Ishikawa (cell line): ENCODE data around the gene ORM2.

Experiments
- CEBPB ChIP-seq: IDR thresholded peaks from 2 replicates; pipeline ENCODE4 v1.6.1; 2012
- CREB1 ChIP-seq: IDR thresholded peaks from 2 replicates; pipeline ENCODE4 v1.6.1; 2012; ENCODE audit warnings: low read depth
- EGR1 ChIP-seq: IDR thresholded peaks from 2 replicates; pipeline ENCODE4 v1.6.1; 2012
- EP300 ChIP-seq: IDR thresholded peaks from 2 replicates; pipeline ENCODE4 v1.6.1; 2012; ENCODE audit warnings: borderline replicate concordance
- FOXM1 ChIP-seq: IDR thresholded peaks from 2 replicates; pipeline ENCODE4 v1.6.1; 2012; ENCODE audit warnings: low read depth, borderline replicate concordance
- NFIC ChIP-seq: IDR thresholded peaks from 2 replicates; pipeline ENCODE4 v1.6.1; 2012
- RAD21 ChIP-seq: IDR thresholded peaks from 2 replicates; pipeline ENCODE4 v1.6.1; 2012; ENCODE audit warnings: low read depth
- TAF1 ChIP-seq: IDR thresholded peaks from 2 replicates; pipeline ENCODE4 v1.6.1; 2012; ENCODE audit warnings: low read depth, mild to moderate bottlenecking
- TCF12 ChIP-seq: IDR thresholded peaks from 2 replicates; pipeline ENCODE4 v1.6.1; 2012; ENCODE audit warnings: low read depth
- TEAD4 ChIP-seq: IDR thresholded peaks from 2 replicates; pipeline ENCODE4 v1.6.1; 2012
- YY1 ChIP-seq: IDR thresholded peaks from 2 replicates; pipeline ENCODE4 v1.6.1; 2012; ENCODE audit warnings: low read depth
- ZBTB7A ChIP-seq: IDR thresholded peaks from 2 replicates; pipeline ENCODE4 v1.6.1; 2012; ENCODE audit warnings: low read depth
- TF ChIP-seq, protein P1 (sequence below): IDR thresholded peaks from 2 replicates; pipeline ENCODE4 v1.6.1; 2012
- TF ChIP-seq, protein P2 (sequence below): IDR thresholded peaks from 2 replicates; pipeline ENCODE4 v1.6.1; 2012; ENCODE audit warnings: low read depth, mild to moderate bottlenecking
- TF ChIP-seq, protein P3 (sequence below): IDR thresholded peaks from 2 replicates; pipeline ENCODE4 v1.6.1; 2012

The ORM2 gene

DNA sequence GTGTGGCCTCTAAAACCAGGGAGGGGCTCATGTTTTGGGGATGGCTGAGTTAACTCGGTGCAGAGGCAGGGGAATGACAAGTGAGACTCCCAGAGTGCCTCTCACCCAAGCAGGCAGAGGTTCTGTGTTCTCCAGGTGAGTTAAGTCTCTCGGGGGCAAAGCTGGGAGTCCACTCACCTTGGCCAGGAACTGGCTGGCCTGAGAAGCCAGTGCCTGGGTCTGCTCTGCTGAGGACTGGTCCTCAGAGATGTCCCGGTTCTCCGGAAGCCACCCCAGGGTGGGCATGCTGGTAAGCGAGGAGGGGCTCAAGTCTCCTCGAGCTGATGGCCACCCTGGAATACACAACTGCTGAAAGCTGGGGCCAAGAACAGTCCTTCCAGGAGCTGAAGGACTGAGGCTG, 37.7 kb downstream of the ORM2 start:
- TF ChIP-seq TAF1 = no peak
- TF ChIP-seq TEAD4 = no peak
- no peak for TF ChIP-seq EGR1
- TF ChIP-seq, protein P1, sequence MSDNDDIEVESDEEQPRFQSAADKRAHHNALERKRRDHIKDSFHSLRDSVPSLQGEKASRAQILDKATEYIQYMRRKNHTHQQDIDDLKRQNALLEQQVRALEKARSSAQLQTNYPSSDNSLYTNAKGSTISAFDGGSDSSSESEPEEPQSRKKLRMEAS = no peak
- TF ChIP-seq FOXM1 = no peak
- TF ChIP-seq, protein P2, sequence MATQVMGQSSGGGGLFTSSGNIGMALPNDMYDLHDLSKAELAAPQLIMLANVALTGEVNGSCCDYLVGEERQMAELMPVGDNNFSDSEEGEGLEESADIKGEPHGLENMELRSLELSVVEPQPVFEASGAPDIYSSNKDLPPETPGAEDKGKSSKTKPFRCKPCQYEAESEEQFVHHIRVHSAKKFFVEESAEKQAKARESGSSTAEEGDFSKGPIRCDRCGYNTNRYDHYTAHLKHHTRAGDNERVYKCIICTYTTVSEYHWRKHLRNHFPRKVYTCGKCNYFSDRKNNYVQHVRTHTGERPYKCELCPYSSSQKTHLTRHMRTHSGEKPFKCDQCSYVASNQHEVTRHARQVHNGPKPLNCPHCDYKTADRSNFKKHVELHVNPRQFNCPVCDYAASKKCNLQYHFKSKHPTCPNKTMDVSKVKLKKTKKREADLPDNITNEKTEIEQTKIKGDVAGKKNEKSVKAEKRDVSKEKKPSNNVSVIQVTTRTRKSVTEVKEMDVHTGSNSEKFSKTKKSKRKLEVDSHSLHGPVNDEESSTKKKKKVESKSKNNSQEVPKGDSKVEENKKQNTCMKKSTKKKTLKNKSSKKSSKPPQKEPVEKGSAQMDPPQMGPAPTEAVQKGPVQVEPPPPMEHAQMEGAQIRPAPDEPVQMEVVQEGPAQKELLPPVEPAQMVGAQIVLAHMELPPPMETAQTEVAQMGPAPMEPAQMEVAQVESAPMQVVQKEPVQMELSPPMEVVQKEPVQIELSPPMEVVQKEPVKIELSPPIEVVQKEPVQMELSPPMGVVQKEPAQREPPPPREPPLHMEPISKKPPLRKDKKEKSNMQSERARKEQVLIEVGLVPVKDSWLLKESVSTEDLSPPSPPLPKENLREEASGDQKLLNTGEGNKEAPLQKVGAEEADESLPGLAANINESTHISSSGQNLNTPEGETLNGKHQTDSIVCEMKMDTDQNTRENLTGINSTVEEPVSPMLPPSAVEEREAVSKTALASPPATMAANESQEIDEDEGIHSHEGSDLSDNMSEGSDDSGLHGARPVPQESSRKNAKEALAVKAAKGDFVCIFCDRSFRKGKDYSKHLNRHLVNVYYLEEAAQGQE = no peak
- no peak for TF ChIP-seq RAD21
- TF ChIP-seq CEBPB = no peak
- TF ChIP-seq YY1 = no peak
- no peak for TF ChIP-seq EP300
- TF ChIP-seq NFIC = no peak
- TF ChIP-seq ZBTB7A = no peak
- no peak for TF ChIP-seq CREB1
- TF ChIP-seq TCF12 = no peak
- TF ChIP-seq, protein P3, sequence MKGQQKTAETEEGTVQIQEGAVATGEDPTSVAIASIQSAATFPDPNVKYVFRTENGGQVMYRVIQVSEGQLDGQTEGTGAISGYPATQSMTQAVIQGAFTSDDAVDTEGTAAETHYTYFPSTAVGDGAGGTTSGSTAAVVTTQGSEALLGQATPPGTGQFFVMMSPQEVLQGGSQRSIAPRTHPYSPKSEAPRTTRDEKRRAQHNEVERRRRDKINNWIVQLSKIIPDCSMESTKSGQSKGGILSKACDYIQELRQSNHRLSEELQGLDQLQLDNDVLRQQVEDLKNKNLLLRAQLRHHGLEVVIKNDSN = no peak

- TF ChIP-seq CREB1 = no peak
- TF ChIP-seq, protein P2 = no peak
- TF ChIP-seq, protein P1 = no peak
- no peak for TF ChIP-seq TEAD4
- no peak for TF ChIP-seq EP300
- TF ChIP-seq ZBTB7A = no peak
- TF ChIP-seq FOXM1 = no peak
- TF ChIP-seq TAF1 = no peak
- TF ChIP-seq NFIC = no peak
- no peak for TF ChIP-seq YY1
- no peak for TF ChIP-seq CEBPB
- TF ChIP-seq TCF12 = no peak
- TF ChIP-seq, protein P3 = no peak
- TF ChIP-seq RAD21 = no peak
- no peak for TF ChIP-seq EGR1
These were observed 38.3 kb downstream of the ORM2 start for GRCh38 chr9:114367772-114368569.

DNA sequence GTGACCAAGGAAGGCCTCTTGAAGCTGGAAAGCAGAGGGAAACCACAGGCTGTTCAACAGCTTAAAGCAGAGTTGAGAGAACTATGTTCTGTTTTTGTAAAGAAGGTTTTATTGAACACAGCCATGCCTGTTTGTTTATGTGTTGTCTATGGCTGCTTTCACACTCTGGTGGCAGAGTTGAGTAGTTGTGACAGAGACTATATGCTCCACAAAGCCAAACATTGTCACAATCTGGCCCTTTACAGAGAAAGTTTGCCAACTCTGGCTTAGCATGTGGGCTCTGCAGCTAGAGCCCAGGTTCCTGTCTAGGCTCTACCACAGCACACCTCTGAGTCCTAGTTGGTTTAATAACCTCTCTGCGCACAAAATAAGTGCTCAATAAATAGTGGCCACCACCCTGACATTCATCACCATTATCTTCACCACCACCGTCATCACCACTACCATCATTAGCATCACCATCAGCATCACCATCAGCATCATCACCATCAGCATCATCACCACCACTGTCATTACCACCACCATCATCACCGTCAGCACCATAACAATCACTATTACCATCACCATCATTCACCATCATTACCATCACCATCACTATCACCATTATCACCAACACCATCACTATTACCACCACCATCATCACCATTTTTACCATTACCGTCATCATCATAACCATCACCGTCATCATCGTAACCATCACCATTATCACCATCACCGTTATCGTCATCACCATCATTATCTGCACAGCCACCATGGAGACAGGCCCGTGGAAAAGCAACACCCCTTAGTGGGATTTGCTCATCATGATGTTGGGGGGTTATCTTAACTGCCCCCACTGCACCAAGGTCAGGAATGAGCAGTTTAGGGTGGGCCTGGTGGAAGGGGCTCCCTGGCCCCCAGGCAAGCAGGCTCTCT, 39.8 kb downstream of the ORM2 start:
- TF ChIP-seq CEBPB (no peak), TCF12 (no peak), CREB1 (no peak), EP300 (no peak), RAD21 (no peak), FOXM1 (no peak), EGR1 (no peak), TEAD4 (no peak), NFIC (no peak), TAF1 (no peak), ZBTB7A (no peak), YY1 (no peak)
- TF ChIP-seq, protein P1 = no peak
- TF ChIP-seq, protein P3 = no peak
- TF ChIP-seq, protein P2 = no peak
